ENCODE measurements around the gene PAX7.

DNA sequence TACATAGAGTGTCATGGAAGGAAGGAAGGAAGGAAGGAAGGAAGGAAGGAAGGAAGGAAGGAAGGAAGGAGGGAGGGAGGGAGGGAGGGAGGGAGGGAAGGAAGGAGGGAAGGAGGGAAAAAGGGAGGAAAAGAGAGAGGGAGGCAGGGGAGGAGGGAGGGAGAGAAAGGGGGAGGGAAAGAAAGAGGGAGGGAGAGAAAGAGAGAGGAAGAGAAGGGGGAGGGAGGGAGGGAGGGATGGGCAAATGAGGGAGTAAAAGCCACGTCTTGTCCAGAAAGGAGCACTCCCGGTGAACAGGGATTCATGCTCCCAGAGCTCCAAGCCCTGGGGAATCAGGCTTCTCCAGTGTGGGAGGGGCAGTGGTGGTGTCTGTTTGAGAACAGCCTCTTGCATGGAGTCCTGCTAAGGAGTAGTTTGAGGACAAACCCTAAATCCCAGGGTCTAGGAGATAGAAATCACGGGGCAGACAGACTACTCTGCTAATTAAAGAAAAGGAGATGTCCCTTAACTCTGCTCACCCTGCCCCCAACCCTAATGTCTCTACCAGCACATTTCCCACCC, 157.3 kb downstream of the PAX7 start:
- no peak for TF ChIP-seq POLR2A (IDR thresholded peaks at IDR 0.05; ENCODE audit: low read depth, low read length)
- no peak for TF ChIP-seq CTCF (conservative IDR thresholded peaks at IDR 0.05; ENCODE audit: low read depth, low read length)
- TF ChIP-seq MAFK (IDR thresholded peaks at IDR 0.05; ENCODE audit: low read depth, low read length) = no peak
- no peak for TF ChIP-seq BHLHE40 (IDR thresholded peaks at IDR 0.05; ENCODE audit: low read depth, low read length)

All from IMR-90 (cell line).